ENCODE measurements around the gene LHFPL6. TPM values are rescaled to one million over a fixed set of nuclear protein-coding genes. Genes with fewer than 3 reads are reported as not detected.
A peak's percentile ranks its signal among the peaks of the same experiment; 100 is the strongest.

Gene LHFPL6
- total RNA-seq, 4 donors from 2014 or later, result 3.7 to 40.4 (median 8.0) TPM

DNA sequence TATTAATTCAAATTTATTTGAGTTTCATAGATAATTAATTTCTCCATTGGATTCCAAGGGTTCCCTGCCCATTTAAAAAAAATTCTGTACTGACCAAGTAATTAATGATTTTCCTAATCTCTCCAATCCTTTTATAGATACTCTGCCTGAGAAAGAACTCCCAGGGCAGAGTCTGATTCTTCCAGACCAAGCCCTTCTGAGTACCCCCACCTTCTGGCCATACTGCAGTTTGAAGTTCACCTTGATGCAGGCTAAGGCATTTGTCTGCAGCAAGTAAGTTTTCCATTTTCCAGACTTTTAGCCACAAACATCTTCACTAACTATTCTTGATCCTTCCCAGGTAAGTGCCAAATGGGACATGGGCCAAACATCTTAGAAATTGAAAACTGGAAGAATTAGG is 195.9 kb downstream of the LHFPL6 start:
- Histone ChIP-seq H3K27me3 (no peaks in the 10 kb centered on the region), H3K36me3 (no peaks in the 10 kb centered on the region), H3K27ac (no peak overlapping the region), H3K4me1 (peaks cover 0 to 41% (median 3%) of the 10 kb centered on the region in 3 donors), H3K9me3 (no peaks in the 10 kb centered on the region), H3K4me3 (no peak overlapping the region)
- no peak for TF ChIP-seq POLR2A (IDR thresholded peaks at IDR 0.05)
- TF ChIP-seq, protein P1, sequence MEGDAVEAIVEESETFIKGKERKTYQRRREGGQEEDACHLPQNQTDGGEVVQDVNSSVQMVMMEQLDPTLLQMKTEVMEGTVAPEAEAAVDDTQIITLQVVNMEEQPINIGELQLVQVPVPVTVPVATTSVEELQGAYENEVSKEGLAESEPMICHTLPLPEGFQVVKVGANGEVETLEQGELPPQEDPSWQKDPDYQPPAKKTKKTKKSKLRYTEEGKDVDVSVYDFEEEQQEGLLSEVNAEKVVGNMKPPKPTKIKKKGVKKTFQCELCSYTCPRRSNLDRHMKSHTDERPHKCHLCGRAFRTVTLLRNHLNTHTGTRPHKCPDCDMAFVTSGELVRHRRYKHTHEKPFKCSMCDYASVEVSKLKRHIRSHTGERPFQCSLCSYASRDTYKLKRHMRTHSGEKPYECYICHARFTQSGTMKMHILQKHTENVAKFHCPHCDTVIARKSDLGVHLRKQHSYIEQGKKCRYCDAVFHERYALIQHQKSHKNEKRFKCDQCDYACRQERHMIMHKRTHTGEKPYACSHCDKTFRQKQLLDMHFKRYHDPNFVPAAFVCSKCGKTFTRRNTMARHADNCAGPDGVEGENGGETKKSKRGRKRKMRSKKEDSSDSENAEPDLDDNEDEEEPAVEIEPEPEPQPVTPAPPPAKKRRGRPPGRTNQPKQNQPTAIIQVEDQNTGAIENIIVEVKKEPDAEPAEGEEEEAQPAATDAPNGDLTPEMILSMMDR (IDR thresholded peaks at IDR 0.05), result no peak
- DNase-seq, result no peak
- intact Hi-C loops (cut with DNase I), result no loop called here

DNA sequence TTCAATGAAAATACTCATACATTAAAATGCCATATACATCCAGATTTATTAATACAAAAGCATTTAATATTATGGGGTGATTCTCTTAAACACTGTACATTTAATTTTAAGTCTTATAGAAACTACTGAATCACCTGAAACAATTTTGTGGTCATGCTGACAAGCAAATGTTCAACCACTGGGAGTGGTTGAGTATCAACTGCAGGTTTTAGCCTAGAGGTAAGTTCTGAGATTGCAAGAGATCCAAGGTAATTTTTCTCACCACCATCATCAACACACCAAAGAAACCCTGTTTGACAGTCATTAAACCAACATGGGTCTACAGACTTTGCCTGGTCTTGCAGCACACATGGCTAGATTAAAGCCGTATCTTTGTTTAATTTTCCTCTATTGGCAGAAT is 196.3 kb downstream of the LHFPL6 start:
- intact Hi-C loops (cut with DNase I), result no loop called here

DNA sequence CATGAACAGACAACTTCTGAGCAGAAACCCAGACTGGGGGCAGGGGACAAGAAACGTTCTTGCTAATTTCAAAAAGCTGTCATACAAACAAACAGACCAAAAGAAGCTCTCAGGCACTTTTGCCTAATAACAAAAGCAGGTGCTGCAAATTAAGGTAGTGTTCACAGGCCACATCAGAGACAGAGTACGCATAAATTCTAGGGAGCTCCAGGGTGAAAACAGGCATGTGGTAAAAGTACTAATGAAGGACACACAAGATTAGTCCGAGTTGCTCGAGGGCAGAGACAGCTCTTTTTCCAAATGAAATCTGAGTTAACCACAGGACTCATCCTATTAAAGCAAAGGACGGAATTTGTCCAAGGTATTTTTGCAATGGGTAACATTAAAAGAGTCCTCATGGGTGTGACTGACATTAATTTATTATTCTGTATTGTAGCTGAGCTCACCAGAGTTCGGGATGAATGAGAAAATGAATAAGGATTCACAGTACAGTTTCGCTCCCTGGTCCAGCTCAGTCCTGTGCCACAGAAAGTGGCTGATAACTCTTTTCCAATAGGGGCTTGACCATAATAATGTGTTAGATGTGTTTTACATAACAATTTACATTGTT is 197.3 kb downstream of the LHFPL6 start:
- WGBS, 2 donors, result 64 to 67% methylated on average over 7 of the region's 7 CpGs
- no peak overlapping the region for H3K4me3 ChIP-seq
- H3K27me3 ChIP-seq, result no peaks in the 10 kb centered on the region
- peak overlapping the region in 1 of 4 donors; percentile 11 for H3K27ac ChIP-seq
- no peak for TF ChIP-seq POLR2A (IDR thresholded peaks at IDR 0.05)
- TF ChIP-seq, protein P1 (IDR thresholded peaks at IDR 0.05), result no peak
- H3K36me3 ChIP-seq, result no peaks in the 10 kb centered on the region
- H3K9me3 ChIP-seq, result no peaks in the 10 kb centered on the region
- intact Hi-C loops (cut with DNase I), result no loop called here
- no peak for DNase-seq
- peaks cover 0 to 33% (median 0%) of the 10 kb centered on the region in 3 donors for H3K4me1 ChIP-seq

More for the DNA sequence above, 196.3 kb downstream of the LHFPL6 start:
- Histone ChIP-seq H3K4me3 (no peak overlapping the region), H3K27ac (no peak overlapping the region), H3K9me3 (no peaks in the 10 kb centered on the region), H3K4me1 (peaks cover 0 to 42% (median 3%) of the 10 kb centered on the region in 3 donors), H3K36me3 (no peaks in the 10 kb centered on the region), H3K27me3 (no peaks in the 10 kb centered on the region)
- no peak for DNase-seq
- TF ChIP-seq, protein P1 (IDR thresholded peaks at IDR 0.05), result peak in 1 of 6 experiments; percentile 6
- no peak for TF ChIP-seq POLR2A (IDR thresholded peaks at IDR 0.05)
- WGBS, 2 donors, result 62 to 80% methylated on average over 1 of the region's 1 CpG

DNA sequence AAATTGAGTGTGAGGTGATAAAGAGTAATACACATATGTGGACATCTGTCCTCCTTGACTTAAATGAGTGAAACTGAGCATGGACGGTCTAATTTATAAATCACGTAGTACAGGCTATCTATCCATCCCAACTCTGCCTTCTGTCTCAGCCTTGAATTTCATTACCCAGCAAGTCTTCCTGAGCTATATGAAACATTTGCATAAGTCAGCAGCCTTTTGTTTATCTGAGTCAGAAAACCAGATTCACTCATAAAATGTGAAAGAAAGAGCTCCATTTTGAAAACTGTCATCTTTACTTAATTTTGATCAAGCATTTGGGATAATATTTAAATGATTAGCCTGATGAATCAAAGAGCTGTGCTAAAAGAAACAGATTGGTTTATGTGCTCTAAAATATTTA is 197.9 kb downstream of the LHFPL6 start:
- Histone ChIP-seq H3K4me3 (no peak overlapping the region), H3K4me1 (peaks cover 0 to 28% (median 0%) of the 10 kb centered on the region in 3 donors), H3K36me3 (no peaks in the 10 kb centered on the region), H3K27me3 (no peaks in the 10 kb centered on the region), H3K9me3 (no peaks in the 10 kb centered on the region), H3K27ac (peak overlapping the region in 1 of 4 donors; percentile 11)
- DNase-seq, result no peak
- WGBS, 2 donors, result 81 to 97% methylated on average over 2 of the region's 2 CpGs
- intact Hi-C loops (cut with DNase I), result no loop called here
- no peak for TF ChIP-seq POLR2A (IDR thresholded peaks at IDR 0.05)
- TF ChIP-seq, protein P1 (IDR thresholded peaks at IDR 0.05), result no peak

DNA sequence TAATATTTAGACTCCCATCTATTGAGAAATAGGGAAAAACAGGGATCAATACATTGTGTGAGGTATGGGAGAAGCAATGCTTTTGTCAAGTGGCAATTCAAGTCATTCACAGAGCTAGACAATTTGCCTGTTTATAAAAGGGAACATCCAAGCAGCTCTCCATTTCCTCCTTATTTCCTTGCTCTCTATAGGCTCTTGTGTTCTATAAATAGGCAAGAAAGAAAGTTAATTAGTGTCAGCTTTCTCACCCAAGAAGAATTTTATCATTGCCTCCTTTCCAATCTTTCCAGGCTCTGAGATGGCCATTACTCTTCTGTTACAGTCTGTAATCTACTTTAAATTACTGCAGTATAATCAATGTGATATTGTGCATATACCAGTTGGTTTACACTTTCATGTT is 199.9 kb downstream of the LHFPL6 start:
- intact Hi-C loops (cut with DNase I), result no loop called here
- TF ChIP-seq, protein P1 (IDR thresholded peaks at IDR 0.05), result no peak
- TF ChIP-seq POLR2A (IDR thresholded peaks at IDR 0.05), result no peak

More for the DNA sequence above, 199.9 kb downstream of the LHFPL6 start:
- no peak overlapping the region for H3K27ac ChIP-seq
- H3K27me3 ChIP-seq, result no peaks in the 10 kb centered on the region
- no peak for DNase-seq
- H3K4me1 ChIP-seq, result peaks cover 0 to 30% (median 0%) of the 10 kb centered on the region in 3 donors
- H3K9me3 ChIP-seq, result no peaks in the 10 kb centered on the region
- H3K4me3 ChIP-seq, result no peak overlapping the region
- no peaks in the 10 kb centered on the region for H3K36me3 ChIP-seq

All from esophagus squamous epithelium (tissue), 5 donors.